OCI-LY7 (cell line): ENCODE results near the gene EYA2. TPM values are rescaled to one million over a fixed set of nuclear protein-coding genes. Genes with fewer than 3 reads are reported as not detected.

Experiments used
- BruUV-seq: library from RNA; stranded (reverse); fragments of 400-500 nt; replicated peaks from 2 replicates; lab custom pipeline; 2021; lab: Mats Ljungman, UMichigan
- CTCF ChIA-PET: fragments of 300-600 bp; sonication (Branson Sonifier 250); formaldehyde crosslinking; loops from one replicate; lab custom pipeline; 2022; ENCODE audit warnings: antibody characterized with exemption; ENCODE audit not compliant: unreplicated experiment; lab: Charles Lee
- POLR2A ChIA-PET: fragments of 300-600 bp; sonication (Branson Sonifier 250); formaldehyde crosslinking; loops from one replicate; lab custom pipeline; 2022; ENCODE audit warnings: antibody characterized with exemption; lab: Charles Lee
- DNase-seq: peaks from one replicate; pipeline ENCODE4 v3.0.0-alpha.2; 2015; ENCODE audit warnings: low spot score
- H2AFZ ChIP-seq: fragments of 200-600 bp; sonication (generic), shearing (Covaris generic); 2 replicates; pipeline ENCODE4 v1.6.1; 2014; ENCODE audit warnings: mild to moderate bottlenecking, antibody characterized with exemption, low read length, moderate library complexity
- H3K27ac ChIP-seq: fragments of 200-600 bp; sonication (generic); 2 replicates; pipeline ENCODE4 v1.5.1; 2014; ENCODE audit warnings: mixed run types, low read depth, mild to moderate bottlenecking, moderate library complexity, low read length, inconsistent platforms; ENCODE audit not compliant: poor library complexity, severe bottlenecking
- H3K36me3 ChIP-seq: fragments of 200-600 bp; sonication (generic); 2 replicates; pipeline ENCODE4 v1.6.1; 2014; ENCODE audit warnings: mild to moderate bottlenecking, antibody characterized with exemption, low read length, moderate library complexity, mixed read lengths; ENCODE audit not compliant: insufficient read depth
- H3K4me1 ChIP-seq: fragments of 200-600 bp; sonication (generic); 2 replicates; pipeline ENCODE4 v1.5.1; 2014; ENCODE audit warnings: mild to moderate bottlenecking, low read length; ENCODE audit not compliant: insufficient read depth, poor library complexity, severe bottlenecking
- H3K4me2 ChIP-seq: fragments of 200-600 bp; sonication (generic); 2 replicates; pipeline ENCODE4 v1.6.1; 2014; ENCODE audit warnings: mild to moderate bottlenecking, low read length
- H3K4me3 ChIP-seq: fragments of 200-600 bp; sonication (generic); 2 replicates; pipeline ENCODE4 v1.5.1; 2014; ENCODE audit warnings: mild to moderate bottlenecking, low read depth, low read length; ENCODE audit not compliant: poor library complexity, severe bottlenecking
- H3K79me2 ChIP-seq: fragments of 200-600 bp; sonication (generic); 2 replicates; pipeline ENCODE4 v1.6.1; 2016; ENCODE audit warnings: low read depth, mild to moderate bottlenecking, low read length, moderate library complexity, mixed read lengths; ENCODE audit not compliant: insufficient read depth
- H3K9me2 ChIP-seq: fragments of 200-600 bp; sonication (generic); 2 replicates; pipeline ENCODE4 v1.6.1; 2016; ENCODE audit warnings: mild to moderate bottlenecking, low read length, mixed read lengths; ENCODE audit not compliant: insufficient read depth
- H3K9me3 ChIP-seq: fragments of 200-600 bp; sonication (generic); 2 replicates; pipeline ENCODE4 v1.6.1; 2014; ENCODE audit warnings: mild to moderate bottlenecking, mixed run types, low read length, mixed read lengths
- H4K20me1 ChIP-seq: fragments of 200-600 bp; sonication (generic); 2 replicates; pipeline ENCODE4 v1.6.1; 2014; ENCODE audit warnings: mild to moderate bottlenecking, antibody characterized with exemption, low read length, moderate library complexity, mixed read lengths; ENCODE audit not compliant: insufficient read depth
- CTCF ChIP-seq: fragments of 200-600 bp; sonication (generic); conservative IDR thresholded peaks from 2 replicates; pipeline ENCODE4 v1.5.1; 2014; ENCODE audit warnings: mild to moderate bottlenecking, antibody characterized with exemption, low read length, moderate library complexity, mixed read lengths
- EZH2phosphoT487 ChIP-seq: fragments of 200-600 bp; sonication (generic); IDR thresholded peaks from 2 replicates; pipeline ENCODE4 v1.6.1; 2018; ENCODE audit warnings: low read depth, borderline replicate concordance, mild to moderate bottlenecking, mixed run types, antibody characterized with exemption, low read length, moderate library complexity, mixed read lengths
- intact Hi-C: fragments of 100-400 bp; cut with micrococcal nuclease; formaldehyde crosslinking; loops from one replicate; pipeline ENCODE4 v1.10.0; 2022; ENCODE audit not compliant: unreplicated experiment
- total RNA-seq, 2 experiments: library from RNA; depleted of rRNA in 1 of 2; stranded (reverse); fragments of >200 nt in 1 of 2; shearing (Covaris generic) in 1 of 2; gene quantifications; 2 replicates each; pipeline ENCODE4 v1.2.3, GENCODE V29; 2014 to 2022

EYA2 gene
- total RNA-seq, 2 experiments from 2014 or later: not detected

GRCh38 chr20:47038566-47039560 is 144.2 kb downstream of the EYA2 start:
- no peak overlapping the region for H3K4me2 ChIP-seq
- H3K9me2 ChIP-seq: no peaks in the 10 kb centered on the region
- no peaks in the 10 kb centered on the region for H3K36me3 ChIP-seq
- BruUV-seq: no TSS peak
- ChIA-PET CTCF (no interaction called here), POLR2A (no interaction called here)
- no peak overlapping the region for H3K4me3 ChIP-seq
- H3K79me2 ChIP-seq: no peaks in the 10 kb centered on the region
- no peak overlapping the region for H2AFZ ChIP-seq
- no peaks in the 10 kb centered on the region for H3K4me1 ChIP-seq
- intact Hi-C loops: no loop called here
- H3K27ac ChIP-seq: no peak overlapping the region
- TF ChIP-seq CTCF (no peak), EZH2phosphoT487 (no peak)
- H4K20me1 ChIP-seq: no peaks in the 10 kb centered on the region
- DNase-seq: no peak
- no peaks in the 10 kb centered on the region for H3K9me3 ChIP-seq

- TF ChIP-seq CTCF: no peak
- no peak for TF ChIP-seq EZH2phosphoT487
- no peak overlapping the region for H3K4me3 ChIP-seq
- no peaks in the 10 kb centered on the region for H3K9me2 ChIP-seq
- CTCF ChIA-PET: no interaction called here
- no peaks in the 10 kb centered on the region for H4K20me1 ChIP-seq
- no peak for DNase-seq
- intact Hi-C loops: no loop called here
- H3K79me2 ChIP-seq: no peaks in the 10 kb centered on the region
- H3K36me3 ChIP-seq: no peaks in the 10 kb centered on the region
- no peaks in the 10 kb centered on the region for H3K9me3 ChIP-seq
- no peak overlapping the region for H3K27ac ChIP-seq
- H3K4me1 ChIP-seq: no peaks in the 10 kb centered on the region
- H3K4me2 ChIP-seq: no peak overlapping the region
- no TSS peak for BruUV-seq
- no peak overlapping the region for H2AFZ ChIP-seq
- POLR2A ChIA-PET: no interaction called here
Measured at GRCh38 chr20:47040506-47041125, 146.0 kb downstream of the EYA2 start.
